ENCODE results near the gene FAM131A.

- TF ChIP-seq CEBPB (tag; IDR thresholded peaks at IDR 0.05), result no peak
- TF ChIP-seq ZNF584 (CRISPR knock-in tag; IDR thresholded peaks at IDR 0.05; ENCODE audit: low read depth), result no peak
- TF ChIP-seq REST (IDR thresholded peaks at IDR 0.05; ENCODE audit: borderline replicate concordance), result no peak
- TF ChIP-seq REST (CRISPR knock-in tag; IDR thresholded peaks at IDR 0.05; ENCODE audit: low read depth), result no peak
- TF ChIP-seq HCFC1 (IDR thresholded peaks at IDR 0.05; ENCODE audit: low read depth, low read length), result no peak
- no peak for TF ChIP-seq CAMTA2 (CRISPR knock-in tag; conservative IDR thresholded peaks at IDR 0.05)
- TF ChIP-seq RREB1 (CRISPR knock-in tag; IDR thresholded peaks at IDR 0.05), result no peak
- TF ChIP-seq EWSR1 (IDR thresholded peaks at IDR 0.05; ENCODE audit: borderline replicate concordance, low read depth, partially characterized antibody), result no peak
- TF ChIP-seq BRF2 (IDR thresholded peaks at IDR 0.05; ENCODE audit: borderline replicate concordance, insufficient read depth, insufficient read length), result no peak
- no peak for TF ChIP-seq ZNF707 (CRISPR knock-in tag; conservative IDR thresholded peaks at IDR 0.05)
These were observed 36.0 kb downstream of the FAM131A start for GRCh38 chr3:184373422-184373821.
